Measurements from ENCODE around the gene GLI2. TPM values are rescaled to one million over a fixed set of nuclear protein-coding genes. Genes with fewer than 3 reads are reported as not detected.

Gene GLI2
- total and polyA plus RNA-seq, 9 of the 15 experiments (the other 6 are each of a cell fraction or from before 2014, with no cell fraction given): 0.24 TPM; not detected in 8

GRCh38 chr2:120748741-120749140 is 13.1 kb downstream of the GLI2 start:
- intact Hi-C loops (cut with micrococcal nuclease) (no loop called here), in situ Hi-C loops (cut with MboI) (no loop called here)
- DNase-seq (ENCODE audit: extremely low read depth in 1 of 4, low spot score in 3 of 4): no peak
- no peak for FAIRE-seq
- Histone ChIP-seq H3K4me1 (replicated peaks in 1 of 2; ENCODE audit: control insufficient read depth in 2 of 2, insufficient read depth in 2 of 2, low read length in 2 of 2) (no peaks in the 10 kb centered on the region), H3K36me3 (ENCODE audit: control insufficient read depth, insufficient read depth, low read length) (no peaks in the 10 kb centered on the region), H3K4me3 (no peak overlapping the region), H3K4me2 (ENCODE audit: insufficient read depth, low read length) (no peak overlapping the region), H4K20me1 (replicated peaks; ENCODE audit: control insufficient read depth, insufficient read depth, low read length) (peaks cover 3% of the 10 kb centered on the region; the same call in 1 of the 2 replicates), H3K9me3 (replicated peaks; ENCODE audit: control insufficient read depth, insufficient read depth, low read depth, low read length) (no peaks in the 10 kb centered on the region), H2AFZ (ENCODE audit: low read depth, low read length) (no peak overlapping the region), H3K27ac (ENCODE audit: extremely low read depth, low read depth, low read length) (no peak overlapping the region), H3K9me1 (ENCODE audit: control insufficient read depth, insufficient read depth, low read length) (no peaks in the 10 kb centered on the region), H3K79me2 (ENCODE audit: control insufficient read depth, insufficient read depth, low read length) (no peaks in the 10 kb centered on the region), H3K9ac (ENCODE audit: insufficient read depth in 1 of 2, low read depth in 2 of 2, low read length in 2 of 2) (no peak overlapping the region), H3K27me3 (ENCODE audit: control insufficient read depth in 2 of 2, insufficient read depth in 2 of 2, low read length in 2 of 2) (peaks cover 2 to 46% of the 10 kb centered on the region in 2 experiments; a peak in 2 of 5 replicates)
- no TSS peak for BruUV-seq (replicated peaks)
- ChIA-PET POLR2A (interaction anchor here (0.7 kb wide), 1 partner anchor 17 kb away, joined by 3 read pairs; no protein-coding TSS in a partner anchor), CTCF (ENCODE audit: low intra/inter-chr PET ratio) (no interaction called here)
- TF ChIP-seq ATF3 (IDR thresholded peaks at IDR 0.05) (no peak), ATF3 (CRISPR knock-in tag; conservative IDR thresholded peaks at IDR 0.05) (no peak), NFYB (IDR thresholded peaks at IDR 0.05; ENCODE audit: extremely low read depth, insufficient read length) (no peak), NFATC3 (IDR thresholded peaks at IDR 0.05) (no peak), SAFB2 (IDR thresholded peaks at IDR 0.05; ENCODE audit: borderline replicate concordance, low read depth, low read length, severe bottlenecking) (no peak), RBM17 (IDR thresholded peaks at IDR 0.05; ENCODE audit: borderline replicate concordance, low read depth, low read length) (no peak), ZKSCAN3 (CRISPR knock-in tag; IDR thresholded peaks at IDR 0.05) (no peak)
- TF ChIP-seq, protein P1, sequence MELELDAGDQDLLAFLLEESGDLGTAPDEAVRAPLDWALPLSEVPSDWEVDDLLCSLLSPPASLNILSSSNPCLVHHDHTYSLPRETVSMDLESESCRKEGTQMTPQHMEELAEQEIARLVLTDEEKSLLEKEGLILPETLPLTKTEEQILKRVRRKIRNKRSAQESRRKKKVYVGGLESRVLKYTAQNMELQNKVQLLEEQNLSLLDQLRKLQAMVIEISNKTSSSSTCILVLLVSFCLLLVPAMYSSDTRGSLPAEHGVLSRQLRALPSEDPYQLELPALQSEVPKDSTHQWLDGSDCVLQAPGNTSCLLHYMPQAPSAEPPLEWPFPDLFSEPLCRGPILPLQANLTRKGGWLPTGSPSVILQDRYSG (tag; conservative IDR thresholded peaks at IDR 0.05; ENCODE audit: low read depth): no peak
- ATAC-seq: no peak

Measured in K562 (cell line).